NOMO-1 treated with DMSO at 0.1 percent for 48 hours (cell line): ENCODE results near the gene ETDC.
A peak's percentile ranks its signal among the peaks of the same experiment; 100 is the strongest.
"Not testable (repeated sequence)": the region's sequence is repeated elsewhere in the genome, so short reads cannot be mapped to it uniquely, and the experiment has no call there.

ENCODE experiments used
- DNase-seq: peaks from one replicate; lab custom pipeline; 2025; ENCODE audit not compliant: unreplicated experiment; lab: John Stamatoyannopoulos, UW

Gene ETDC

GRCh38 chrX:135309430-135309923 is at the start of gene ETDC:
Gene ETDC (plus strand): TSS chrX:135309480. CDS start chrX:135309480, 0 bp downstream.
- DNase-seq = no peak

GRCh38 chrX:135260976-135261375 is 48.3 kb upstream of the ETDC start:
- not testable (repeated sequence) for DNase-seq

- DNase-seq = not testable (repeated sequence)
Observed at GRCh38 chrX:135263376-135263775, 45.9 kb upstream of the ETDC start.

DNA sequence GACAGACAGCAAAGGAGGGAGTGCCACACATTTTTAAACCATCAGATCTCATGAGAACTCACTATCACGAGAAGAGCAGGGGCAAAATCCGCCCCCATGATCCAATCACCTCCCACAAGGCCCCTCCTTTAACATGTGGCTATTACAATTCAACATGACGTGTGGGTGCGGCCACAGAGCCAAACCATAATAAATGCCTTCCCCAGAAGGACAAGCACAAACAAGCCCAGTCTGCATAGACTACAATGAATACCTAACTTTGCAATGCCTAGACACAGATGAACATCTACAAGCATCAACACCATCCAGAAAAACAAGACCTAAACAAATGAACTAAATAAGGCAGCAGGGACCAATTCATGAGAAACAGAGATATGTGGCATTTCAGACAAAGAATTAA is 45.1 kb upstream of the ETDC start:
- no peak for DNase-seq

DNA sequence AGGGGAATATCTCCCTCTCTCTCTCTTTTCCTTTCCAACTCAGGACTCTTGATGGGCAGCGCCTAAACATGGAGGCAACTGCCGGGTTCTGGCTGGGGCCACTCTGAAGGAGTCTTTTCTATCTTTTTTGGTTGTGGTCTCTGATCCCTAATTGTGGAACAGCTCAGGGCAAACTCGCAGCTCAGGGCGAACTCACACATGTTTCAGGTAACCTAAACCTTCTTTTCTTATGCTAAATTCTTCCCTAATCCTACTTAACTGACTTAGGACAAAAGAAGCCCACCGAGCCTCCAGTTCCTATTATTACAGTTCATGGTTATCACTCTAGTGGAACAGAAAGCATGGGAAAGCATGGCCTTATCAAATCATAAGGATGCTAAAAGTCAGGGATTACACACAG is 36.1 kb upstream of the ETDC start:
- DNase-seq = no peak

- DNase-seq = peak; percentile 76
Observed at GRCh38 chrX:135275973-135276372, 33.3 kb upstream of the ETDC start.

- no peak for DNase-seq
Observed at GRCh38 chrX:135287266-135287823, 21.9 kb upstream of the ETDC start.

- no peak for DNase-seq
Observed at GRCh38 chrX:135295238-135295943, 13.9 kb upstream of the ETDC start.

- DNase-seq = no peak
Observed at GRCh38 chrX:135295944-135296305, 13.4 kb upstream of the ETDC start.

GRCh38 chrX:135302269-135302873 is 6.9 kb upstream of the ETDC start:
- no peak for DNase-seq

DNA sequence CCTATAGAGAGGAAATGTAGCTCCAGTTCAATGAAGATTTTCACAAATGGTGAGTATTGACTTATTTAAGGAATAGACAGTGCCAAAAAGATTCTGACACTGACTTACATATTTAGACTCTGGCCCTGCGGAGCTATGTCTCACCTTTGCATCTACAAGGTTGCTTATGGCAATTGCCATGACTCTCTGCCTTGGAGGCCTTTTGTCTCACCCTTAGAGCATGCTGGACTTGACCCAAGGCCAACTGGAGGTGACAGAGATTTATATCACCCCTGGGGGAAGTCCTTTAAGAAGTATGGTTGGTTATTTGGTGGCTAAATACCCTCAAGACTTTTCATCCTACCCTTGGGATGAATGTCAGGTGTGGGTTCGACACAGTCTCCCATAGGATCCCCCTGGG is 4.5 kb upstream of the ETDC start:
- DNase-seq = no peak

- DNase-seq = no peak
Observed at GRCh38 chrX:135307171-135307570, 2.1 kb upstream of the ETDC start.

DNA sequence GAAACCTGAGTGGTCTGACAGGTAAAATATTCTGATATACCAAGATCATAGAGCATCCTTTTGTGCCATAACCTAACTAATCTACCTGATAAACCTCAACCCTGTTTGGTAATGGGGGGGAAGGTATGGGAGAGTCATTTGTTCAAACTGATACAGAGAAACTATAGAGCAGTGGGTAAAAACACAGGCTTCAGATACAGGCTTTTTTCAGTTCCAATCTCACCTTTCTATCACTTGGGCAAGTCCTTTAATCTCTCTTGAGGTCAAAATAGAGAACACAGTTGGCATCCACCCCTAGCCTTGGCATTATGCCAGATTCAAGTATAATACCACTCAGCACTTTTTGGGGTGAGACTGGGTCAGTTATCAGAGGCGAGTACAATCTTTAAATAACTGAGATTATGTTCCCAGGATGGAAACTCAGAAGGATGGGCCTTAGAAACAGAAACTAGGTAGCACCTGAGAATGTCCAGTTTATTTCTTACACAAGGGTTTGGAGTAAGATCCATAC is 880 bp upstream of the ETDC start:
- DNase-seq = no peak

- DNase-seq = no peak
Observed at GRCh38 chrX:135315864-135316263, 6.6 kb downstream of the ETDC start.

GRCh38 chrX:135324463-135324862 is 15.2 kb downstream of the ETDC start:
- DNase-seq = no peak

DNA sequence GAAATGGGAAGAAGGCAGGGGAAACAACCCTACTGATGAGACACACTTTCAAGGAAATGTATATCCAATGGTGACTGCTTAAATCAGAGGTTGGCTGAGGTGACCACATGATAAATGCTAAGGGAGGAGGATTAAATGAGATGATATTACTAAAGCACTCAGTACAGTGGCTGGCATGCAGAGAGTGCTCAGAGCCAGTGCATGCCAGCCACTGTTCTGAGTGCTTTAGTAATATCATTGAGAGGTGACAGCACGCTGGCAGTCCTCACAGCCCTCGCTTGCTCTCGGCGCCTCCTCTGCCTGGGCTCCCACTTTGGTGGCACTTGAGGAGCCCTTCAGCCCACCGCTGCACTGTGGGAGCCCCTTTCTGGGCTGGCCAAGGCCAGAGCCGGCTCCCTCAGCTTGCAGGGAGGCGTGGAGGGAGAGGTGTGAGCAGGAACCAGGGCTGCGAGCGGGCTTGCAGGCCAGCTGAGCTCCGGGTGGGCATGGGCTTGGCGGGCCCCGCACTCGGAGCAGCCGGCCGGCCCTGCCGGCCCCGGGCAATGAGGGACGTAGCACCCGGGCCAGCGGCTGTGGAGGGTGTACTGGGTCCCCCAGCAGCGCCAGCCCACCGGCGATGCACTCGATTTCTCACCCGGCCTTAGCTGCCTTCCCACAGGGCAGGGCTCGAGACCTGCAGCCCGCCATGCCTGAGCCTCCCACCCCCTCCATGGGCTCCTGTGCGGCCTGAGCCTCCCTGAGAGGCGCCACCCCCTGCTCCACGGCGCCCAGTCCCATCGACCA is 15.9 kb downstream of the ETDC start:
- DNase-seq = not testable (repeated sequence)

GRCh38 chrX:135327299-135327698 is 18.0 kb downstream of the ETDC start:
- DNase-seq = no peak

DNA sequence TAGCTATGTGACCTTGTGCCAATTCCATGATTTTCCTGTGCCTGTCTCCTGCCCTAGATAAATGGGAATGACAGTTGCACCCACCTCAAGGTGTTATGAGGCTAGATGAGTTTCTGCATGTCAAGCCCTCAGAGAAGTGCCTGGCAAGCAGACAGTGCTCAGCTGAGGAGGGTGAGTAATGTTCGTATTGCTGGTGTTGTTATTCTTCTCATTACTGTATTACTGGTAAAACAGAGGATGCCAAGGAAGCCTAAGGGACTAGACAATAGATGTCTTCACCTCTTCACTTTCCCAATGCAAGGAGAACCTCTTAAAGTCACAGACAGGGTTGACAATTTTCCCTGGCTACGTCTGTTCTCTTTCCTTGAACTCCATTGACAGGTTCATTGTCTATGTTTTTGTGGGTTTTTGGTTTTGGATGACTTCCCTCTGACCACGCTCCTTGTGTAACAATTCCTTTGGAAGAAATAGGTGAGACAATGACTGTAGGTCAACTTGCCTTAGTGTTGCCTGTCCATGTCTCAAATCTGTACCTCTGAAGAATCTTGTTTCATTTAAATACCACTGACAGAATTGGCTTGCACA is 19.2 kb downstream of the ETDC start:
- no peak for DNase-seq

DNA sequence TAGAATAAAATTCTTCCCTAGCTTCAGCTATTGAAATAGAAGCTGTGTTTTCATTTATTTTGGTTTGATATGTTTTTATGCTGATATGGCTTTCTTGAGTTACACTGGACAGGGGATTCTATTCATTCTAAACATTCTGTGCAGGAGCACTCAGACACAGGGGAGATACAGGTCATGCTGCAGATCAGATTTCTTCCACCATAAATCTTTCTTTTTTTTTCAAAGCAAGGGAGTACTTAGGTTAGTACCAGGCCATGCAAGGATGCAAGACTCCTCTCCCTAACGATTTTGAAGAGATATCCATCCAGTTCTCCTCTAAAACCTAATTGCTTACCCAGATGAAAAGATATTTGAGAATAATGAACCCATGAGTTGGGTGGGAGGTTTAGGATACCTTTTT is 21.4 kb downstream of the ETDC start:
- no peak for DNase-seq

DNA sequence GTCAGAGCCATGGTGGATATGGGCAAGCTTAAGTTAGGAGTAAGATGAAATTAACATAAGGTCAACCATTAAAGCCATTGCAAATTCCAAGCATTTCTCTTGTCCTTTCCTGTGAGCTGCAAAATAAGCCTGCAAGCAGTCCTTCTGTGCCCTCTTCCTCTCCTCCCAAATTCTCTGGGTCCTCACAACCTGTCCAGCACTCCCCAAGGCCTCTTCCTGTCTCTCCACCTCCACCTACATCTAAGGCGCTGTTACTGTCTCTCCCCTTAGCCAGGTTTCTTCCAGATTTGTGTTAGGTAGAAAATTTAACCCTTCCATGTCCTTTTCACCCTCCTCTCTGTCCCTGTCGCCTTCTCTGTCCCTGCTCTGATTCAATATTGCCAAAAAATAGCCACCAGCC is 22.2 kb downstream of the ETDC start:
- DNase-seq = no peak

DNA sequence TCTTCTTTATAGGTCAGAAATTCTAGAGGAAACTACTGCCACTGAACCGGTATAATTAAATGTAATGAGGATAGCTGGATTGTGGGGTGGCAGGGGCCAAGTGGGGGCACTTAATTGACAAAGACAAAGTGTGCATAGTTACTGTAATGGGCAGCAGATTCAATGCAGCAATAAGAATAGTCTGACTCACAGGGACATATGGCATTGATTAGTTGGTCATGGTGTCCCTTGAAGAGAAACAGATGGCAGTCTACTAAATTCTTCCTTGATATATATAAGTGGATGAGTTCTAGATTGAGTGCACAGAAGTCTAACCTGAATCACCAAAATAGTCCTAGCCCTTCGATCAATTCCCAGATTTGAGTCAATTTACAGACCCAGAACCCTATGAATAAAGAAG is 31.6 kb downstream of the ETDC start:
- DNase-seq = no peak
